Gastroesophageal sphincter (tissue), 4 donors: Measurements from ENCODE around the gene CHCHD6. TPM values are rescaled to one million over a fixed set of nuclear protein-coding genes. Genes with fewer than 3 reads are reported as not detected.

Experiments used
- ATAC-seq: fragments of 150-250 bp; one replicate; pipeline ENCODE4 v1.9.1; 2016; ENCODE audit warnings: mild to moderate bottlenecking, moderate library complexity
- H3K27ac ChIP-seq, 4 donors: fragments of 200-600 bp; sonication (generic) in 3 of 4; 1 replicate in 3 of 4; 2 replicates in 1 of 4; pipeline ENCODE4 v1.5.1; 2016 to 2019
- H3K27me3 ChIP-seq: fragments of 200-600 bp; sonication (generic); one replicate; pipeline ENCODE4 v1.5.1; 2019
- H3K36me3 ChIP-seq, 2 donors: fragments of 200-600 bp; sonication (generic); one replicate each; pipeline ENCODE4 v1.5.1; 2019; ENCODE audit warnings: control low read depth in 1 of 2
- H3K4me1 ChIP-seq, 3 donors: fragments of 200-600 bp; sonication (generic); 1 replicate in 2 of 3; 2 replicates in 1 of 3; pipeline ENCODE4 v1.5.1; 2016 to 2019; ENCODE audit warnings: control low read depth in 2 of 3
- H3K4me3 ChIP-seq, 2 donors: fragments of 200-600 bp; sonication (generic); one replicate each; pipeline ENCODE4 v1.5.1; 2019; ENCODE audit warnings: mild to moderate bottlenecking in 1 of 2, moderate library complexity in 1 of 2
- H3K9me3 ChIP-seq, 3 donors: fragments of 200-600 bp; sonication (generic); one replicate each; pipeline ENCODE4 v1.5.1; 2017 to 2019; ENCODE audit warnings: control low read depth in 2 of 3
- CTCF ChIP-seq, 4 experiments: fragments of 200-600 bp in 2 of 4; fragments of 450-650 bp in 2 of 4; sonication (generic) in 1 of 4; IDR thresholded peaks; one replicate each; pipeline ENCODE4 v1.5.1; 2017 to 2019; ENCODE audit warnings: antibody characterized with exemption in 4 of 4, mild to moderate bottlenecking in 2 of 4, moderate library complexity in 2 of 4
- EP300 ChIP-seq: sonication (generic); formaldehyde crosslinking; IDR thresholded peaks from one replicate; pipeline ENCODE4 v1.6.1; 2017; ENCODE audit warnings: antibody characterized with exemption, mild to moderate bottlenecking
- POLR2A ChIP-seq, 2 donors: fragments of 450-650 bp; IDR thresholded peaks; one replicate each; pipeline ENCODE4 v1.6.1; 2017; ENCODE audit warnings: antibody characterized with exemption in 2 of 2, mild to moderate bottlenecking in 2 of 2, moderate library complexity in 1 of 2
- POLR2AphosphoS5 ChIP-seq: sonication (generic); formaldehyde crosslinking; IDR thresholded peaks from one replicate; pipeline ENCODE4 v1.6.1; 2017; ENCODE audit warnings: antibody characterized with exemption
- WGBS, 2 donors: methylation state at CpG; one replicate each; pipeline ENCODE4 v1.1.5; 2018; ENCODE audit warnings: low coverage in 1 of 2; 5-methylcytosine and 5-hydroxymethylcytosine counted together
- total RNA-seq, 4 donors: library from RNA; depleted of rRNA; stranded (reverse); fragments of >200 nt; gene quantifications; one replicate each; pipeline ENCODE4 v1.1.0, GENCODE V29; 2016

The CHCHD6 gene
- total RNA-seq, 4 donors from 2014 or later = 8.5 to 37.2 (median 15.2) TPM

- Histone ChIP-seq H3K9me3 (no peaks in the 10 kb centered on the region), H3K4me3 (no peak overlapping the region), H3K27me3 (no peaks in the 10 kb centered on the region), H3K4me1 (no peaks in the 10 kb centered on the region), H3K27ac (no peak overlapping the region), H3K36me3 (no peaks in the 10 kb centered on the region)
- 67 to 79% methylated on average over 4 to 8 of the region's 9 CpGs for WGBS, 2 donors
- TF ChIP-seq CTCF (IDR thresholded peaks at IDR 0.05) (no peak), EP300 (no peak), POLR2AphosphoS5 (no peak), POLR2A (IDR thresholded peaks at IDR 0.05) (no peak)
- ATAC-seq = no peak
Measured at GRCh38 chr3:126835472-126836219, 131.6 kb downstream of the CHCHD6 start.

- no peaks in the 10 kb centered on the region for H3K27me3 ChIP-seq
- H3K27ac ChIP-seq = no peak overlapping the region
- no peak for ATAC-seq
- H3K9me3 ChIP-seq = no peaks in the 10 kb centered on the region
- no peak for TF ChIP-seq POLR2A (IDR thresholded peaks at IDR 0.05)
- no peaks in the 10 kb centered on the region for H3K4me1 ChIP-seq
- 81 to 92% methylated on average over 5 to 10 of the region's 10 CpGs for WGBS, 2 donors
- no peaks in the 10 kb centered on the region for H3K36me3 ChIP-seq
- H3K4me3 ChIP-seq = no peak overlapping the region
Measured at GRCh38 chr3:126836220-126836860, 132.3 kb downstream of the CHCHD6 start.

GRCh38 chr3:126837773-126838172 lies 133.7 kb downstream of the CHCHD6 start:
- no peak for ATAC-seq
- no peaks in the 10 kb centered on the region for H3K4me1 ChIP-seq
- no peaks in the 10 kb centered on the region for H3K9me3 ChIP-seq
- no peak overlapping the region for H3K27ac ChIP-seq
- H3K36me3 ChIP-seq = no peaks in the 10 kb centered on the region
- WGBS, 2 donors = 83 to 95% methylated on average over 3 to 4 of the region's 4 CpGs
- no peaks in the 10 kb centered on the region for H3K27me3 ChIP-seq
- TF ChIP-seq EP300 = no peak
- TF ChIP-seq CTCF (IDR thresholded peaks at IDR 0.05) = no peak
- TF ChIP-seq POLR2A (IDR thresholded peaks at IDR 0.05) = no peak
- no peak for TF ChIP-seq POLR2AphosphoS5
- H3K4me3 ChIP-seq = no peak overlapping the region

GRCh38 chr3:126845920-126846715 lies 142.1 kb downstream of the CHCHD6 start:
- Histone ChIP-seq H3K27me3 (no peaks in the 10 kb centered on the region), H3K27ac (no peak overlapping the region), H3K36me3 (no peaks in the 10 kb centered on the region), H3K9me3 (no peaks in the 10 kb centered on the region), H3K4me3 (no peak overlapping the region), H3K4me1 (peaks cover 0 to 12% (median 0%) of the 10 kb centered on the region in 3 donors)
- TF ChIP-seq CTCF (IDR thresholded peaks at IDR 0.05) (no peak), EP300 (no peak), POLR2A (IDR thresholded peaks at IDR 0.05) (no peak), POLR2AphosphoS5 (no peak)
- 67 to 100% methylated on average over 1 to 2 of the region's 2 CpGs for WGBS, 2 donors
- no peak for ATAC-seq

GRCh38 chr3:126847061-126847460 lies 143.0 kb downstream of the CHCHD6 start:
- no peak overlapping the region for H3K4me3 ChIP-seq
- H3K27ac ChIP-seq = no peak overlapping the region
- H3K36me3 ChIP-seq = no peaks in the 10 kb centered on the region
- WGBS, 2 donors = 96 to 100% methylated on average over 1 to 3 of the region's 3 CpGs
- ATAC-seq = no peak
- TF ChIP-seq POLR2A (IDR thresholded peaks at IDR 0.05) (no peak), EP300 (no peak), CTCF (IDR thresholded peaks at IDR 0.05) (no peak), POLR2AphosphoS5 (no peak)
- peaks cover 0 to 14% (median 0%) of the 10 kb centered on the region in 3 donors for H3K4me1 ChIP-seq
- H3K27me3 ChIP-seq = no peaks in the 10 kb centered on the region
- no peaks in the 10 kb centered on the region for H3K9me3 ChIP-seq
